GM11168 (cell line): Measurements from ENCODE around the gene CD209.

Source experiments
- in situ Hi-C: fragments of 300-500 bp; cut with MboI; formaldehyde crosslinking; loops from one replicate; pipeline ENCODE4 v1.12.0; 2022; ENCODE audit warnings: low sequenced_read_pairs; ENCODE audit not compliant: unreplicated experiment

CD209 gene

DNA sequence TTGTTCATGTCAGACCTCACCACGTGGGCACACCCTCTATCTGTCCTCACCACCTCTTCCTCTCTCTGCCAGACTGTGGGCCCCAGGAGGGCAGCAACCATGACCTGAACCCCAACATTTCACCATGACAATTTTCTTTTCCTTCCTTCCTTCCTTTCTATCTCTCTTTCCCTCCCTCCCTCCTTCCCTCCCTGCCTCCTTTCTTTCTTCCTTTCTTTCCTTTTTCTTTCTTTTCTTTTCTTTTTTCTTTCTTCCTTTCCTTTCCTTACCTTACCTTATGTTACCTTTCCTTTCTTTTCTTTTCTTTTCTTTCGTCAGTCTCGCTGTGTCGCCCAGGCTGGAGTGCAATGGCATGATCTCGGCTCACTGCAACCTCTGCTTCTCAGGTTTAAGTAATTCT is 36.7 kb downstream of the CD209 start:
- in situ Hi-C loops: no loop called here

- in situ Hi-C loops: no loop called here
Observed at GRCh38 chr19:7709932-7710460, 37.3 kb downstream of the CD209 start.

- in situ Hi-C loops: no loop called here
Observed at GRCh38 chr19:7706955-7707456, 40.3 kb downstream of the CD209 start.

- in situ Hi-C loops: no loop called here
Observed at GRCh38 chr19:7706188-7706954, 41.0 kb downstream of the CD209 start.

DNA sequence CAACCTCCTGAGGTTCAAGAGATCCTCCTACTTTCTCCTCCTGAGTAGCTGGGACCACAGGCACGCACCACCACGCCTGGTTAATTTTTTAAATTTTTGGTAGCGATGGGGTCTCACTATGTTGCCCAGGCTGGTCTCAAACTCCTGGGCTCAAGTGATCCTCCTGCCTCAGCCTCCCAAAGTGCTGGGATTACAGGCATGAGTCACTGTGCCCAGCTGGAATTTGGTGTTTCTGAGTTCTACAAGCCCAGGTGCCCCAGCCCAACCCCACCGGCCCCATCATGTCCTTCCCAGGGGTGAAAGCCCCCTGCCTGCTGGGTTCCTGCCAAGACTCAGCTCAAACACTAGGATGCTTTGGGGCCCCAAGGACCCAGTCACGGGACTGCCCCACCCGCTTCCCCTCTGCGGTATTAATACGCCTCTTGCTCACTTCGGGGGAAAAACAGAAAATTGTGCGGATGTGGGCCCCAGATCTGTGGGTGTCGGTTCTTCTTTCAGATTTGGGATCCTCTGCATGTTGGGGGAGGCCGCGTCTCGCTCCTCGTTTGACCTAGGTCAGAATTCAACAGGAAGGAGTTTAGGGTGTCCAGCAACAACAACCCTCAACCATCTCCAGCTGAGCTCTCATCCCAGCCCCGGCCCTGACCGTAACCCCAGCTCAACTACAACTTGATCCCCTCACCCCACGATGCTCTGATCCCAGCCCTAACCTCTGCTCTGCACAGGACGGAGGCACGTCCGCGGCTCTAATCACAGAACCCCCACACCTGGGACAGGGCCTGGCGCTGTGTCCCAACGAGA is 41.7 kb downstream of the CD209 start:
- in situ Hi-C loops: no loop called here

DNA sequence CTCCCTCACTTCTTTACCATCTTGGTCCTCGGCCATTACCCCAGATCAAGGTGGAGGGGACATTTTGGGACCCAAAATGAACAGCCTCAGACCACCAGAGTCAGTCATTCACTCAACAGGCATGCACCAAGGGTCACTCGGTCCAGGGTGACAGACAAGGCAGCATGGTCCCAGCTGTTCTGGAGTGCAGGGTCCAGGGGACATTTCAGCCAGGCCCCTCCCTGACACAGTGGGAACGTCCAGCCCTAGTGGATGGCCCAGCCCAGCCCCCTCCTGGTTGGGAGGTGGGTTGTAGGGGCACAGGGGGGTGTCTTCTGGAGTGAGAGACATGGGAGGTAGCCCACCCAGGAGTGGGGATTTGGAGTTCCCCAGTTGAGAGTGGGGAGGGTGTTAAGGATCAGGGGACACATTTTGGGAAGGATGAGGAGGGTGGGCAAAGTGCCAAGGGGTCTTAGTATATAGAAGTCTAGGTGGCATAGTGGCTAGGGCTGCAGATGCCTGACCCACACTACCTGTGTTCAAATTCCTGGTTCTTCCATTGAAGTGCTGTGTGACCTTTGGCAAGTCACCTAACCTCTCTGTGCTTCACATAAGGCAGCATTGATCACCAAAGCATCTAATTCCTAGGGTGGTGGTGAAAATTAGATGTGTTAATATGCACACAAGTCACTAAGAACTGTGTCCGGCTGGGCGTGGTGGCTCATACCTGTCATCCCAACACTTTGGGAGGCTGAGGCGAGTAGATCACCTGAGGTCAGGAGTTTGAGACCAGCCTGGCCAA is 42.9 kb downstream of the CD209 start:
- in situ Hi-C loops: no loop called here

DNA sequence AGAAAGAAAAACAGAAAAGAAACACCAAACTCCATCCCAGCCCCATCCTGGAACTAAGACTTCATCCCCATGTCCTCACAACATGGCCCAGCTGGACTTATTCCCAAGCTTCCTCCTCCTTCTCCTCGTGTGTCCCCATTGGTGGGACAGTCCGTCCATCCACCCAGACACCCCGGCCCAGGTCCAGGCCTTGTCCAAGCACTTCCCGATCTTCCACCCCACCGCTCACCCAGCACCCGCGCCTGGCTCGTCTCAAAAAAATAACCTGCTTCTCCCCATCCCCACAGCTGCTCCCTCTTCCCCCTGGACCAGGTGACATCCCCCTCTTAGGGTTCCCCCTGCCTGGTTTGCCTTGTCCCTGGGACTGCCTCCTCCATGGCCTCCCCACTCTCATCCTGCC is 44.0 kb downstream of the CD209 start:
- in situ Hi-C loops: no loop called here

GRCh38 chr19:7701654-7702457 is 45.5 kb downstream of the CD209 start, which contains the start of gene FCER2:
Gene FCER2 (minus strand): TSS chr19:7702131. CDS start chr19:7699760, 2,371 bp downstream.
- in situ Hi-C loops: no loop called here

GRCh38 chr19:7701049-7701653 is 46.2 kb downstream of the CD209 start:
- in situ Hi-C loops: no loop called here

GRCh38 chr19:7699417-7700401 is 47.6 kb downstream of the CD209 start:
- in situ Hi-C loops: no loop called here

- in situ Hi-C loops: no loop called here
Observed at GRCh38 chr19:7699003-7699402, 48.3 kb downstream of the CD209 start.

- in situ Hi-C loops: no loop called here
Observed at GRCh38 chr19:7698583-7698982, 48.8 kb downstream of the CD209 start.

DNA sequence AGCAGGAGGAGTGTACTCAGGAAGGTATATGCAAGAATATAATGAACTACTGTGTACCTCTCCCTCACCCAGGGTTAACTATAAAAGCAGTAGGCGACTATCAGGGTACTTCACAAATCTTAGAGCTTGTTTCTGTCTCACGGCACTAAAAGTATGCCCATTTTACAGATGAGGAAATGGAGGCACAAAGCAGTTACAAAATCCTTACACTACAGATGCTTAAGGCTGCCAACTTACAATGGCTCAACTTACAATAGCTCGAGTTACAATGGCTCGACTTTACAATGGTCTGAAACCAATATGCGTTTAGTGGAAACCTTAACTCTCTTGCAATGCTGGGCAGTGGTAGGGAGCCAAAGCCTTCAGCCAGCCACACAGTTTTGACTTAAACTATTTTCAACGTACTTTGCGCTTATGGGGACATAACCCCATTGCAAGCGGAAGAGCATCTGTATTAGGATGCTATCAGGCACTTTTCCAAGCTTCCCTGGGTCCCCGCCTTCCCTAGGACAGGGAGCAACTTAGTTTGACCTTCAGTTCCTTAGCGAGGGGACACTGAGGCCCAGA is 49.5 kb downstream of the CD209 start:
- in situ Hi-C loops: no loop called here

DNA sequence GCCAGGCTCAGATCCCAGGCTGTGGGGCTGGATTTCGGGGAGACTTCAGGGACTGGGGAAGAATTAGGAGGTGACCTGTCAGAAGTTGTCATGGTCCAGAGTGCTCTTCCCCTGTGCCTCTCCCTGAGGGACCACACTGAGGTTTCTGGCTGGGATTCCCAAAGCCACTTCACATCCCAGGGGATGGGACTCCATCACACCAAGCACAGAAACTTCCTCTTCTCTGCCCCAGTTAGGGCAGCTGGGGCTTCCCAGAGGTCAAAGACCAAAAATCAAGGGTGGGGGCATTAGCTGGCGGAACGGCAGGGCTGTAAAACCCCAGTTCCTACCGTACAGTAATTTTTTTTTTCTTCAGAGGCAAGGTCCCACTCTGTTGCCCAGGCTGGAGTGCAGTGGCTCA is 52.8 kb downstream of the CD209 start:
- in situ Hi-C loops: no loop called here

- in situ Hi-C loops: no loop called here
Observed at GRCh38 chr19:7692417-7693088, 54.8 kb downstream of the CD209 start.

GRCh38 chr19:7691497-7691896 is 55.8 kb downstream of the CD209 start:
- in situ Hi-C loops: no loop called here

DNA sequence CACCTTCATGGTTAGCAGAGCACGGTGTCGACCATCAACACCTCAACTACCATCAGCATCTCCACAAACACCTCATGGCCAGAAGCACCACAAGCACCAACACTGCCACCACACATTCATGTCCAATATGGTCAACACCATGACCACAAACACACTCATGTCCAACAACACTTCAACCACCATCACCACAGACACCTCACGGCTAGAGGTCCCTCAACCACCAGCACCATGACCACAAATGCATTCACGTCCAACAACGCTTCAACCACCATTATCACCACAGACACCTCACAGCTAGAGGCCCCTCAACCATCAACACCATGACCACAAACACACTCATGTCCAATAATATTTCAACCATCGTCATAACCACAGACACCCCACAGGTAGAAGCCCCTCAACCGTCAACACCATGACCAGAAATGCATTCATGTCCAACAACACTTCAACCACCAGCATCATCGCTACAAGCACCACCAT is 56.5 kb downstream of the CD209 start:
- in situ Hi-C loops: no loop called here
